Measurements from ENCODE around the gene ZNF345. TPM values are rescaled to one million over a fixed set of nuclear protein-coding genes. Genes with fewer than 3 reads are reported as not detected.

The ZNF345 gene
- total and polyA plus RNA-seq, 2 of the 8 experiments (the other 6 are each of a cell fraction or from before 2014, with no cell fraction given) = 3.2 to 5.1 TPM

DNA sequence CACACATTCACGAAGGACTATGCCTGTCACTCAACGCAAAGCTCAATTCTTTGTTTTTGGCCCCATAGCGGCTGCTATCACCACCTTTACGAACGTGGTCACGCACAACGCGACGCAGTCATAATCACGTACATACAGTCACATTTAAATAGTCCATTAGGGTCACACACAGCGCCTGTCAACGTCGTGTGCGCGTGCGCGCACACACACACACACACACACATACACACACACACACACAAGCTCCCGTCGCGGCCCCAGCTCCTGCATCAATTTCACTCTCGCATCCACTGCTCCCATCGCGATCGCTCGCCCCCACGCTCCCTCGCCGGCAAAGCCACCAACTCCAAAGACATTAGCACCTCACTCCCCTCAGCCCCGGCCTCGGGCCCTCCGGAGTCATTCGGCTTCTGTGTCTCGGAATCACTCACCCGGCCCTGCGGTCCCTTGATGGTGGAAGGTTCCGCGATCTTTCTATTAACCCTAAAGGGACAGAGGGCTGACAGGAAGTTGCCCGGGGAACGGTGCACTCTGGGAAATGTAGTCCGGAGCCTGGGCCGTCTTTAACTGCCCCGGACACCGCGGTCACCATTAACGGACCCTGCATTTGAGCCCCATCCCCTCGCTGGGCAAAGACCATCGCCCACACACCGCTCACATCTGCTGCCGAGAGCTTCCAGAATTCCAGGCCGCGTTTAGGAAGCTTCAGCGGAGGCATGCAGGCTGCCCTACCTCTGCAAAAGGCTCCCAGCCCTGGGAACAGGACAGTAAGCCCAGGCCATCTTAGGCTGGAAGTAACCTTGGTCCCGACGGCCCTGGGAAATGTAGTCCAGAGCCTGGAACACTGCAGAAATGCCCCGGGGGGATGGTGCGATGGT is 12.5 kb upstream of the ZNF345 start, which contains the start of gene ZNF790 (continued):
- TF ChIP-seq NRF1 (IDR thresholded peaks at IDR 0.05; ENCODE audit: low read depth, low read length) = no peak; the same call in 1 of the 2 replicates
- no peak for TF ChIP-seq SRF (IDR thresholded peaks at IDR 0.05; ENCODE audit: low read depth, low read length)
- peak in 1 of 2 experiments; percentile 75; a peak in 1 of 4 replicates for TF ChIP-seq HDAC2 (IDR thresholded peaks at IDR 0.05; ENCODE audit: borderline replicate concordance in 1 of 2, low read depth in 2 of 2, low read length in 2 of 2)
- no peak for TF ChIP-seq CBX8 (IDR thresholded peaks at IDR 0.05; ENCODE audit: borderline replicate concordance, low read depth, low read length)
- TF ChIP-seq, protein P1, sequence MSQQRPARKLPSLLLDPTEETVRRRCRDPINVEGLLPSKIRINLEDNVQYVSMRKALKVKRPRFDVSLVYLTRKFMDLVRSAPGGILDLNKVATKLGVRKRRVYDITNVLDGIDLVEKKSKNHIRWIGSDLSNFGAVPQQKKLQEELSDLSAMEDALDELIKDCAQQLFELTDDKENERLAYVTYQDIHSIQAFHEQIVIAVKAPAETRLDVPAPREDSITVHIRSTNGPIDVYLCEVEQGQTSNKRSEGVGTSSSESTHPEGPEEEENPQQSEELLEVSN (IDR thresholded peaks at IDR 0.05) = no peak
- no peak for TF ChIP-seq ZNF274 (IDR thresholded peaks at IDR 0.05; ENCODE audit: borderline replicate concordance, extremely low read depth, low read length)
- no peak for TF ChIP-seq JUND (IDR thresholded peaks at IDR 0.05; ENCODE audit: low read length)
- TF ChIP-seq, protein P2, sequence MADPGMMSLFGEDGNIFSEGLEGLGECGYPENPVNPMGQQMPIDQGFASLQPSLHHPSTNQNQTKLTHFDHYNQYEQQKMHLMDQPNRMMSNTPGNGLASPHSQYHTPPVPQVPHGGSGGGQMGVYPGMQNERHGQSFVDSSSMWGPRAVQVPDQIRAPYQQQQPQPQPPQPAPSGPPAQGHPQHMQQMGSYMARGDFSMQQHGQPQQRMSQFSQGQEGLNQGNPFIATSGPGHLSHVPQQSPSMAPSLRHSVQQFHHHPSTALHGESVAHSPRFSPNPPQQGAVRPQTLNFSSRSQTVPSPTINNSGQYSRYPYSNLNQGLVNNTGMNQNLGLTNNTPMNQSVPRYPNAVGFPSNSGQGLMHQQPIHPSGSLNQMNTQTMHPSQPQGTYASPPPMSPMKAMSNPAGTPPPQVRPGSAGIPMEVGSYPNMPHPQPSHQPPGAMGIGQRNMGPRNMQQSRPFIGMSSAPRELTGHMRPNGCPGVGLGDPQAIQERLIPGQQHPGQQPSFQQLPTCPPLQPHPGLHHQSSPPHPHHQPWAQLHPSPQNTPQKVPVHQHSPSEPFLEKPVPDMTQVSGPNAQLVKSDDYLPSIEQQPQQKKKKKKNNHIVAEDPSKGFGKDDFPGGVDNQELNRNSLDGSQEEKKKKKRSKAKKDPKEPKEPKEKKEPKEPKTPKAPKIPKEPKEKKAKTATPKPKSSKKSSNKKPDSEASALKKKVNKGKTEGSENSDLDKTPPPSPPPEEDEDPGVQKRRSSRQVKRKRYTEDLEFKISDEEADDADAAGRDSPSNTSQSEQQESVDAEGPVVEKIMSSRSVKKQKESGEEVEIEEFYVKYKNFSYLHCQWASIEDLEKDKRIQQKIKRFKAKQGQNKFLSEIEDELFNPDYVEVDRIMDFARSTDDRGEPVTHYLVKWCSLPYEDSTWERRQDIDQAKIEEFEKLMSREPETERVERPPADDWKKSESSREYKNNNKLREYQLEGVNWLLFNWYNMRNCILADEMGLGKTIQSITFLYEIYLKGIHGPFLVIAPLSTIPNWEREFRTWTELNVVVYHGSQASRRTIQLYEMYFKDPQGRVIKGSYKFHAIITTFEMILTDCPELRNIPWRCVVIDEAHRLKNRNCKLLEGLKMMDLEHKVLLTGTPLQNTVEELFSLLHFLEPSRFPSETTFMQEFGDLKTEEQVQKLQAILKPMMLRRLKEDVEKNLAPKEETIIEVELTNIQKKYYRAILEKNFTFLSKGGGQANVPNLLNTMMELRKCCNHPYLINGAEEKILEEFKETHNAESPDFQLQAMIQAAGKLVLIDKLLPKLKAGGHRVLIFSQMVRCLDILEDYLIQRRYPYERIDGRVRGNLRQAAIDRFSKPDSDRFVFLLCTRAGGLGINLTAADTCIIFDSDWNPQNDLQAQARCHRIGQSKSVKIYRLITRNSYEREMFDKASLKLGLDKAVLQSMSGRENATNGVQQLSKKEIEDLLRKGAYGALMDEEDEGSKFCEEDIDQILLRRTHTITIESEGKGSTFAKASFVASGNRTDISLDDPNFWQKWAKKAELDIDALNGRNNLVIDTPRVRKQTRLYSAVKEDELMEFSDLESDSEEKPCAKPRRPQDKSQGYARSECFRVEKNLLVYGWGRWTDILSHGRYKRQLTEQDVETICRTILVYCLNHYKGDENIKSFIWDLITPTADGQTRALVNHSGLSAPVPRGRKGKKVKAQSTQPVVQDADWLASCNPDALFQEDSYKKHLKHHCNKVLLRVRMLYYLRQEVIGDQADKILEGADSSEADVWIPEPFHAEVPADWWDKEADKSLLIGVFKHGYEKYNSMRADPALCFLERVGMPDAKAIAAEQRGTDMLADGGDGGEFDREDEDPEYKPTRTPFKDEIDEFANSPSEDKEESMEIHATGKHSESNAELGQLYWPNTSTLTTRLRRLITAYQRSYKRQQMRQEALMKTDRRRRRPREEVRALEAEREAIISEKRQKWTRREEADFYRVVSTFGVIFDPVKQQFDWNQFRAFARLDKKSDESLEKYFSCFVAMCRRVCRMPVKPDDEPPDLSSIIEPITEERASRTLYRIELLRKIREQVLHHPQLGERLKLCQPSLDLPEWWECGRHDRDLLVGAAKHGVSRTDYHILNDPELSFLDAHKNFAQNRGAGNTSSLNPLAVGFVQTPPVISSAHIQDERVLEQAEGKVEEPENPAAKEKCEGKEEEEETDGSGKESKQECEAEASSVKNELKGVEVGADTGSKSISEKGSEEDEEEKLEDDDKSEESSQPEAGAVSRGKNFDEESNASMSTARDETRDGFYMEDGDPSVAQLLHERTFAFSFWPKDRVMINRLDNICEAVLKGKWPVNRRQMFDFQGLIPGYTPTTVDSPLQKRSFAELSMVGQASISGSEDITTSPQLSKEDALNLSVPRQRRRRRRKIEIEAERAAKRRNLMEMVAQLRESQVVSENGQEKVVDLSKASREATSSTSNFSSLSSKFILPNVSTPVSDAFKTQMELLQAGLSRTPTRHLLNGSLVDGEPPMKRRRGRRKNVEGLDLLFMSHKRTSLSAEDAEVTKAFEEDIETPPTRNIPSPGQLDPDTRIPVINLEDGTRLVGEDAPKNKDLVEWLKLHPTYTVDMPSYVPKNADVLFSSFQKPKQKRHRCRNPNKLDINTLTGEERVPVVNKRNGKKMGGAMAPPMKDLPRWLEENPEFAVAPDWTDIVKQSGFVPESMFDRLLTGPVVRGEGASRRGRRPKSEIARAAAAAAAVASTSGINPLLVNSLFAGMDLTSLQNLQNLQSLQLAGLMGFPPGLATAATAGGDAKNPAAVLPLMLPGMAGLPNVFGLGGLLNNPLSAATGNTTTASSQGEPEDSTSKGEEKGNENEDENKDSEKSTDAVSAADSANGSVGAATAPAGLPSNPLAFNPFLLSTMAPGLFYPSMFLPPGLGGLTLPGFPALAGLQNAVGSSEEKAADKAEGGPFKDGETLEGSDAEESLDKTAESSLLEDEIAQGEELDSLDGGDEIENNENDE (IDR thresholded peaks at IDR 0.05; ENCODE audit: insufficient replicate concordance, low read length) = no peak

Data from H1 (cell line).